Measurements from ENCODE around the gene USP7. TPM values are rescaled to one million over a fixed set of nuclear protein-coding genes. Genes with fewer than 3 reads are reported as not detected.

USP7 gene
- total and polyA plus RNA-seq, 2 donors from 2014 or later: 26.7 to 92.0 TPM

- Histone ChIP-seq H3K4me3 (ENCODE audit: low read length in 3 of 3) (no peak overlapping the region), H3K27me3 (ENCODE audit: control insufficient read depth, insufficient read depth, low read length) (no peaks in the 10 kb centered on the region), H3K36me3 (ENCODE audit: control insufficient read depth in 2 of 3, insufficient read depth in 3 of 3, low read length in 3 of 3) (peaks cover 0 to 19% (median 13%) of the 10 kb centered on the region in 3 donors), H3K27ac (ENCODE audit: low read depth in 2 of 2, low read length in 2 of 2) (no peak overlapping the region), H3K9me3 (ENCODE audit: control insufficient read depth in 2 of 3, insufficient read depth in 1 of 3, low read length in 3 of 3) (no peaks in the 10 kb centered on the region), H3K9ac (ENCODE audit: low read length in 3 of 3) (no peak overlapping the region), H3K4me1 (ENCODE audit: control insufficient read depth in 2 of 3, insufficient read depth in 2 of 3, low read depth in 1 of 3, low read length in 3 of 3) (peaks cover 0 to 3% (median 0%) of the 10 kb centered on the region in 3 donors)
- intact Hi-C loops (cut with DNase I): no loop called here
- no peak for DNase-seq
- TF ChIP-seq CTCF (IDR thresholded peaks at IDR 0.05; ENCODE audit: borderline replicate concordance, extremely low read depth, insufficient read depth): no peak
- no peak for FAIRE-seq
Observed at GRCh38 chr16:8928467-8928957, 35.2 kb downstream of the USP7 start.

GRCh38 chr16:8926827-8927226 is 36.9 kb downstream of the USP7 start:
- FAIRE-seq: no peak
- Histone ChIP-seq H3K36me3 (ENCODE audit: control insufficient read depth in 2 of 3, insufficient read depth in 3 of 3, low read length in 3 of 3) (peaks cover 0 to 32% (median 15%) of the 10 kb centered on the region in 3 donors), H3K4me1 (ENCODE audit: control insufficient read depth in 2 of 3, insufficient read depth in 2 of 3, low read depth in 1 of 3, low read length in 3 of 3) (peaks cover 0 to 3% (median 0%) of the 10 kb centered on the region in 3 donors), H3K27me3 (ENCODE audit: control insufficient read depth, insufficient read depth, low read length) (no peaks in the 10 kb centered on the region), H3K27ac (ENCODE audit: low read depth in 2 of 2, low read length in 2 of 2) (no peak overlapping the region), H3K9me3 (ENCODE audit: control insufficient read depth in 2 of 3, insufficient read depth in 1 of 3, low read length in 3 of 3) (no peaks in the 10 kb centered on the region), H3K9ac (ENCODE audit: low read length in 3 of 3) (no peak overlapping the region), H3K4me3 (ENCODE audit: low read length in 3 of 3) (no peak overlapping the region)
- intact Hi-C loops (cut with DNase I): no loop called here
- DNase-seq: no peak
- no peak for TF ChIP-seq CTCF (IDR thresholded peaks at IDR 0.05; ENCODE audit: borderline replicate concordance, extremely low read depth, insufficient read depth)

- no peak for FAIRE-seq
- Histone ChIP-seq H3K9me3 (ENCODE audit: control insufficient read depth in 2 of 3, insufficient read depth in 1 of 3, low read length in 3 of 3) (no peaks in the 10 kb centered on the region), H3K4me3 (ENCODE audit: low read length in 3 of 3) (no peak overlapping the region), H3K27ac (ENCODE audit: low read depth in 2 of 2, low read length in 2 of 2) (no peak overlapping the region), H3K4me1 (ENCODE audit: control insufficient read depth in 2 of 3, insufficient read depth in 2 of 3, low read depth in 1 of 3, low read length in 3 of 3) (peaks cover 0 to 3% (median 0%) of the 10 kb centered on the region in 3 donors), H3K27me3 (ENCODE audit: control insufficient read depth, insufficient read depth, low read length) (no peaks in the 10 kb centered on the region), H3K9ac (ENCODE audit: low read length in 3 of 3) (no peak overlapping the region), H3K36me3 (ENCODE audit: control insufficient read depth in 2 of 3, insufficient read depth in 3 of 3, low read length in 3 of 3) (peaks cover 0 to 45% (median 26%) of the 10 kb centered on the region in 3 donors)
- TF ChIP-seq CTCF (IDR thresholded peaks at IDR 0.05; ENCODE audit: borderline replicate concordance, extremely low read depth, insufficient read depth): no peak
- intact Hi-C loops (cut with DNase I): no loop called here
- DNase-seq: no peak
Observed at GRCh38 chr16:8925455-8925854, 38.3 kb downstream of the USP7 start.

- TF ChIP-seq CTCF (IDR thresholded peaks at IDR 0.05; ENCODE audit: borderline replicate concordance, extremely low read depth, insufficient read depth): no peak
- Histone ChIP-seq H3K27ac (ENCODE audit: low read depth in 2 of 2, low read length in 2 of 2) (no peak overlapping the region), H3K4me3 (ENCODE audit: low read length in 3 of 3) (no peak overlapping the region), H3K9me3 (ENCODE audit: control insufficient read depth in 2 of 3, insufficient read depth in 1 of 3, low read length in 3 of 3) (no peaks in the 10 kb centered on the region), H3K27me3 (ENCODE audit: control insufficient read depth, insufficient read depth, low read length) (no peaks in the 10 kb centered on the region), H3K36me3 (ENCODE audit: control insufficient read depth in 2 of 3, insufficient read depth in 3 of 3, low read length in 3 of 3) (peaks cover 1 to 47% (median 33%) of the 10 kb centered on the region in 3 donors), H3K4me1 (ENCODE audit: control insufficient read depth in 2 of 3, insufficient read depth in 2 of 3, low read depth in 1 of 3, low read length in 3 of 3) (peaks cover 0 to 3% (median 0%) of the 10 kb centered on the region in 3 donors), H3K9ac (ENCODE audit: low read length in 3 of 3) (no peak overlapping the region)
- DNase-seq: no peak
- FAIRE-seq: no peak
- intact Hi-C loops (cut with DNase I): no loop called here
Observed at GRCh38 chr16:8924214-8924613, 39.5 kb downstream of the USP7 start.
